ENCODE data around the gene GADD45GIP1.
"Not testable (repeated sequence)": the region's sequence is repeated elsewhere in the genome, so short reads cannot be mapped to it uniquely, and the experiment has no call there.

GADD45GIP1 gene

DNA sequence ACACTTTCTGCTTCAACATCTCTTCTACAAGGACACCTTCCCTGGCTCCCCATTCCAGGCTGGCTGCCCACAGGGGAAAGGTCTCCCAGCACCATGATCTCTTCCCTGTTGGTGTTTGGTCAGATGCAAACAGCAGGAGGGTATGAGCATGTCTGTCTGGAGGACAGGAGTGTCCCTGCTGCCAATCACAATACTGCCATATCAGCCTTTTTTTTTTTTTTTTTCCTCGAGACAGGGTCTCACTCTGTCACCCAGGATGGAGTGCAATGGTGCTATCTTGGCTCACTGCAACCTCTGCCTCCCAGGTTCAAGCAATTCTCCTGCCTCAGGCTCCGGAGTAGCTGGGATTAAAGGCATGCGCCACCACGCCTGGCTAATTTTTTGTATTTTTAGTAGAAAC is 41.2 kb downstream of the GADD45GIP1 start:
- H3K4me3 ChIP-seq (ENCODE audit: low read length); H3K9ac ChIP-seq (ENCODE audit: low read depth, low read length); H3K9me3 ChIP-seq (ENCODE audit: insufficient read depth, low read depth, low read length); H3K27ac ChIP-seq (ENCODE audit: low read depth, low read length); H3K36me3 ChIP-seq (ENCODE audit: insufficient read depth, low read length): not testable (repeated sequence)
- Histone ChIP-seq H3K4me1 (ENCODE audit: insufficient read depth, low read length) (peaks cover 20% of the 10 kb centered on the region), H3K27me3 (ENCODE audit: insufficient read depth, low read length) (peaks cover 13% of the 10 kb centered on the region)
- 87% methylated on average over 4 of the region's 4 CpGs for WGBS

DNA sequence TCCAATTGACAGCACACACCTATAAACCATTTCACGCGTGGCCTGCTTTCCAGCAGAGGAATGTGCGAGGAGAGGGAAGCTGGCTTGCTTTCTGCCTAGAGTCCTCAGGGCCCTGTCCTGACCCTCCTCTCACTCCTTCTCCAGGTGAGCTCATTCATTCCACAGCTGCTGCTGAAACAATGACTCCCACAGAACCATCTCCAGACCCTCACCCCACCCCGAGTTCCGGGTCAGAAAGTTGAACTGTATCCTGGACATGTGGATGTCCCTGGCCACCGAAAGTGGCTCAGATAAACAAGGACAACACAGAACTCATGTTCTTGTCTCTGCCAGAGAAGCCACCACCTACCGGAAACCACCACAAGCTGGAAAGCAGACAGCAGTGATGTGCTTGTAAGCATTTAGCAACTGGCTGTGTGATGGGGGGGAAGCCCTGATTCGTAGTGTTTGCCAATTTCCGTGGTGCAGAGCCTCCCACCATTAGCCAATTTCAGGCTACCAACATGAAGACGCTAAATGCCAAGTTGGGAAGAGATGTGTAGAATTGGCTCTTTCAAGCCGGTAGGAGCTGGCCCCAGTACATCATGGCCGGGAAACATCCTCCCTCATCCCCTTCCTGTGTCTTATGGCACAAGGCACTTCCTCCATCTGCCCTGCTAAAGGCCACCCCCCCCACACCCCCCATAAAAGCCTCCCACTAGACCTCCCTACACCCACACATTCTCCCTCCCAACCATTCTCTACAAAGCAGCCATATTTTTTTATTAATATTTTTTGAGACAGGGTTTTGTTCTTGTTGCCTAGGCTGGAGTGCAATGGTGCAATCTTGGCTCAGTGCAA is 43.0 kb downstream of the GADD45GIP1 start:
- peaks cover 20% of the 10 kb centered on the region for H3K4me1 ChIP-seq (ENCODE audit: insufficient read depth, low read length)
- H3K9me3 ChIP-seq (ENCODE audit: insufficient read depth, low read depth, low read length) = no peaks in the 10 kb centered on the region
- H3K9ac ChIP-seq (ENCODE audit: low read depth, low read length) = 0 out of 2 replicates have a peak overlapping the region, but pooled peaks have one; percentile 16
- H3K27ac ChIP-seq (ENCODE audit: low read depth, low read length) = peak overlapping the region; percentile 0; the same call in 1 of the 2 replicates
- 89% methylated on average over 11 of the region's 12 CpGs for WGBS
- peaks cover 13% of the 10 kb centered on the region for H3K27me3 ChIP-seq (ENCODE audit: insufficient read depth, low read length)
- H3K4me3 ChIP-seq (ENCODE audit: low read length) = no peak overlapping the region
- no peaks in the 10 kb centered on the region for H3K36me3 ChIP-seq (ENCODE audit: insufficient read depth, low read length)

- peaks cover 3% of the 10 kb centered on the region; the same call in 1 of the 2 replicates for H3K27me3 ChIP-seq (ENCODE audit: insufficient read depth, low read length)
- H3K4me1 ChIP-seq (ENCODE audit: insufficient read depth, low read length) = peaks cover 20% of the 10 kb centered on the region
- 54% methylated on average over 22 of the region's 22 CpGs for WGBS
- no peak overlapping the region for H3K4me3 ChIP-seq (ENCODE audit: low read length)
- H3K27ac ChIP-seq (ENCODE audit: low read depth, low read length) = peak overlapping the region; percentile 79
- H3K9ac ChIP-seq (ENCODE audit: low read depth, low read length) = peak overlapping the region; percentile 16; the same call in 1 of the 2 replicates
- no peaks in the 10 kb centered on the region for H3K36me3 ChIP-seq (ENCODE audit: insufficient read depth, low read length)
- no peaks in the 10 kb centered on the region for H3K9me3 ChIP-seq (ENCODE audit: insufficient read depth, low read depth, low read length)
Measured at GRCh38 chr19:12913011-12913561, 43.9 kb downstream of the GADD45GIP1 start.

GRCh38 chr19:12912571-12912970 is 44.5 kb downstream of the GADD45GIP1 start:
- H3K36me3 ChIP-seq (ENCODE audit: insufficient read depth, low read length) = no peaks in the 10 kb centered on the region
- no peak overlapping the region for H3K4me3 ChIP-seq (ENCODE audit: low read length)
- 77% methylated on average over 4 of the region's 4 CpGs for WGBS
- H3K4me1 ChIP-seq (ENCODE audit: insufficient read depth, low read length) = peaks cover 20% of the 10 kb centered on the region
- H3K9me3 ChIP-seq (ENCODE audit: insufficient read depth, low read depth, low read length) = no peaks in the 10 kb centered on the region
- peak overlapping the region; percentile 16 for H3K9ac ChIP-seq (ENCODE audit: low read depth, low read length)
- no peaks in the 10 kb centered on the region for H3K27me3 ChIP-seq (ENCODE audit: insufficient read depth, low read length)
- H3K27ac ChIP-seq (ENCODE audit: low read depth, low read length) = peak overlapping the region; percentile 79

- no peak overlapping the region for H3K4me3 ChIP-seq (ENCODE audit: low read length)
- no peaks in the 10 kb centered on the region for H3K36me3 ChIP-seq (ENCODE audit: insufficient read depth, low read length)
- H3K9ac ChIP-seq (ENCODE audit: low read depth, low read length) = no peak overlapping the region
- H3K27me3 ChIP-seq (ENCODE audit: insufficient read depth, low read length) = no peaks in the 10 kb centered on the region
- H3K27ac ChIP-seq (ENCODE audit: low read depth, low read length) = no peak overlapping the region
- H3K9me3 ChIP-seq (ENCODE audit: insufficient read depth, low read depth, low read length) = no peaks in the 10 kb centered on the region
- WGBS = 92% methylated on average over 9 of the region's 9 CpGs
- peaks cover under 1% of the 10 kb centered on the region; the same call in 1 of the 2 replicates for H3K4me1 ChIP-seq (ENCODE audit: insufficient read depth, low read length)
Measured at GRCh38 chr19:12907166-12907565, 49.9 kb downstream of the GADD45GIP1 start.
